Measurements from ENCODE around the gene SUSD6.
"Not testable (repeated sequence)": the region's sequence is repeated elsewhere in the genome, so short reads cannot be mapped to it uniquely, and the experiment has no call there.

Gene SUSD6

DNA sequence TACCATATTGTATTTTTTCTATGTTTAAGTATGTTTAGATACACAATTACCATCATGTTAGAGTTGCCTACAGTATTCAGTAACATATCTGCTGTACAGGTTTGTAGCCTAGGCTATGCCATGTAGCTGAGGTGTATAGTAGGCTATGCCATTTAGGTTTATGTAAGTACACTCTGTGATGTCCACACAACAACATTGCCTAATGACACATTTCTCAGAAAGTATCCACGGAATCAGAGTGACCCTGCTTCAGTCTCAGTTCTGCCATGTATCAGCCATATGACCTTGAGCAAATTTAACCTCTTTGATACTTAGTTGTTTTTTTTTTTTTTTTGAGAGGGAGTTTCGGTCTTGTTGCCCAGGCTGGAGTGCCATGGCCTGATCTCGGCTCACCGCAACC lies 12.7 kb downstream of the SUSD6 start:
- no peak for DNase-seq (ENCODE audit: low spot score)

DNA sequence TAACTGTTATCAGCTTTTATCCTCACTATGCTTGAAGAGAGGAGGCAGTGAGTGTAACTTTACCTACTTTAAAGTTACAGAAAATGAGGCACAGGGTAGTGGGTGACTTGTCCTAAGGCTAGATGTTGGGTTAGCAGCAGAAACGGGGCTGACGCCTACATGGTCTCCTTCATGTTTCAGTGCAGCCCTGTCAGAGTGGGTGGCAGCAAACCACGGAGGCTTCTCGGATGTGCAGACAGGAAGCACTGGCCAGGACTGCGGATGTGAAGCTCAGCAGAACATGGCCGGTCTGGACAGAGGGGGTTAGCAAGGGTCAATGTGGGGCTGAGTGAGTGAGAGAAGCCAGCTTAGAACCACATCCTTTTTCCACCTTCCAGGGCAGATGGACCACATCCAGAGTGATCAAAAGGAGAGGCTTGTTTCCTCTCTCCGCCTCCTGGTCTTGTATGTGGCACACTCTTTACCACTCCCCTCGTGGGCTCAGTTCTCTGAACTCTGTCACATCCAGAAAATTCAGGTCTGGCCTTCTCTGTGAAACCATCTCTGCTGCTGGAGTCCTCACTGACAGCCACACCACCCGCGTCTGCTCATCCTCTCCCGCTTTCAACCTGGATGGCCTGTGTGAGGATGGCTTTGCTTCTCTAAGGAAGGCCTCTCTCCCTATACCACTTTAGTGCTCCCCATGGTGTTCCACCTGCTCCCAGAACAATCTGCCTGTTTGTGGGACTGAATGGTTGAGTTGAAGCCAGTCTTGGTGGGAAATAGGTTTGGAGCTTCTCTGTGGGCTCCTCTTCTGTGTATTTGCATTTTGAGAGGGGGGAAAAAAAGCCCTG lies 14.1 kb downstream of the SUSD6 start:
- DNase-seq (ENCODE audit: low spot score): peak; percentile 38

GRCh38 chr14:69626132-69626500 lies 14.7 kb downstream of the SUSD6 start:
- no peak for DNase-seq (ENCODE audit: low spot score)

DNA sequence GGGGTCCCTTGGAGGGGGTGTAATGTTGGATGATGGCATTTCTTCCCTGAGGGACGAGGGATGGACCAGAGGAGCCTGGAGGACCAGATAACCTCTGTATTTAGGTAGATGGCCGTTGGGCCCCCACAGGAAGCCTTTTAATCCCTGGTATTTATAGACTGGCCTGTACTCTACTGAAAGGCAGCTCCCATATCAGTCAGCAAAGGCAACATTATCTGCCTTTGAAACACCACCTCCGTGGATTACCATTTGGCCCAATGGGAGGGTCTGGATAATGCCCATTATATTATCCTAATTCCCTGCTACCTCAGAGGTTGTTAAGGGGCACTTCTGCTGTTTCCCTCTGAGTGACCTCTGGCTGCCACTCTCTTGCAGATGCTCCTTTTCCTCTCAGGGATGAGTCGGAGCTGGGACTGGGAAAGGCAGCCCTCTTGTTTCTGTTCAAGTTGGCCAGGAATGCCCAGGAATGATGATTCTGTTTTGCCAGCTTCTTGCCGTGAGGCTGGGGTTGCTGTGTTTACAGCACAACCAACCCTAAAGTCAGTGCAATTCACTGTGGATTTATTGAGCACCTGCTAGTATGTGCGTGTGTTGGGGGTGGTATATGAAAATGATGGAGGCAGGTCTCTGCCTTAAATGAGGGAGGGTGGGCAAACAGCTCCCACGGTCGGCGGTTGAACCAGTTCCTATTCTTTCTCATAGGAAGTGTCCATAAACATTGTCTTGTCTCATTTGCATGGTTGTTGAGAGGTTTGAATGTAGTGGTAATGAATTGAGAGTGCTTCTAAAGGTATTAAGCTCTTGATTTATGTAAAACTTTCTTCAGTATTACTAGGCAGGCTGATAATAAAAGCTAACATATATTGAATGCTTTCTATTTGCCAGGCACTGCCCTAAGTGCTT lies 18.1 kb downstream of the SUSD6 start:
- no peak for DNase-seq (ENCODE audit: low spot score)

DNA sequence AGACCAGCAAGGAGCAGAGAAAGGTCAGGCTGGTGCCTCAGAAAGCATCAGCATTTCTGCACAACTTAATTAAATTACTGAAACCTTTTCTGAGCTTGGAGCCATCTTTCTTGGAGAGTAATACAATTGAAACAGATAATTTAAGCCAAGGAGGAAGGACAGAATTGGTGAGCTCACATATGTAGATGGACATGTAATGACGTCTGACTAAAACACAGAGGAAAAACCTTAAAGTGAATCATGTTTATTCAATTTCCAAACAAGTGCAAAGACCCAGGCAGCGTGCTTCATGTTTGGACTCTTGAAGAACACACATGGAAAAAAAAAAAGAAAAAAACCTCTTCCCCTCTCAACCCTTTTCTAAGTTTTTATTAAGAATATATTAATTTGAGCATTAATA lies 19.0 kb downstream of the SUSD6 start:
- no peak for DNase-seq (ENCODE audit: low spot score)

DNA sequence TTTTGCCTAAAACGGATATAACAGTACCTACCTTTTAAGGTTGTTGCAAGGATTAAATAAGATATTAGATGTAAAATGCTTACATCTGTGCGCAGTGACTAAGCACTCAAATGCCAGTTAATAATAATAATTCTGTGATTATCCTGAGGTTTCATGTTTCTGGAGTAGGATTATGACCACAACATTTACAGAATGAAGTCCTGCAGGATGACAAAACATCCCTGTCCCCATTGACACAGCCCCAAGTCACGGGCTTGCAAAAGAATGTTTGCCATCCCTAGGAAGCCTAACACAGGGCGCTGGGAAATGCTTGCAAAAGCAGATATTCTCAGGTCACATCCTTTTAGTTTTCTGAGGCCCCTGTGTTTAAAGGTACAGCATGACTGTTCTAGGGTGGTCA lies 20.1 kb downstream of the SUSD6 start:
- DNase-seq (ENCODE audit: low spot score): no peak

- no peak for DNase-seq (ENCODE audit: low spot score)
These were observed 20.8 kb downstream of the SUSD6 start for GRCh38 chr14:69632164-69632563.

DNA sequence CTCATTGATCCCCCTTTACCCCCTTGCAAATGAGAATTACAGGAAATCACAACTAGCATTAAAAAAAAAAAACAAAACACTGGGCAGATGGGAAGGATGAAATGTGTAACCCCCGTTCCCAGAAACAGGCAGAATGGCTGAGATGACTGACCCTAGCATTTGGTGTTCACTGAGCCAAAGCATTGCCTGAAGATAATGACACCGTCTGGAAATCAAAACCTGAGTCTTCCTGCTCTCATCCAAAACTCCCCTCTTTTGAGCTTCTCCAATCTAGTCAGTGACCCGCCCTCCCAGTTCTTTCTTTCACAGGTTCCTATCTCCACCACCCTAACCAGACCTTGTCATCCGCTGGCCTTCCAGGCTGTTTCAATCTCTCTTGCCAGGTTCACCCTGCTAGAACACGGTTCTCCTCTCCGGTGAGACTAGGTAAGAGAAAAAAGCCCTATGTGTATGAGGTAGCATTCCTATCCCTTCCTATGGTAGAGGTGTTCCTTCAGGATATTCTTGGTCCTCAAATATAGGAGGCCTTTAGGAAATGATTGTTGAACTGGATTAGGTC lies 21.3 kb downstream of the SUSD6 start:
- no peak for DNase-seq (ENCODE audit: low spot score)

GRCh38 chr14:69633238-69633637 lies 21.8 kb downstream of the SUSD6 start:
- DNase-seq (ENCODE audit: low spot score): no peak

DNA sequence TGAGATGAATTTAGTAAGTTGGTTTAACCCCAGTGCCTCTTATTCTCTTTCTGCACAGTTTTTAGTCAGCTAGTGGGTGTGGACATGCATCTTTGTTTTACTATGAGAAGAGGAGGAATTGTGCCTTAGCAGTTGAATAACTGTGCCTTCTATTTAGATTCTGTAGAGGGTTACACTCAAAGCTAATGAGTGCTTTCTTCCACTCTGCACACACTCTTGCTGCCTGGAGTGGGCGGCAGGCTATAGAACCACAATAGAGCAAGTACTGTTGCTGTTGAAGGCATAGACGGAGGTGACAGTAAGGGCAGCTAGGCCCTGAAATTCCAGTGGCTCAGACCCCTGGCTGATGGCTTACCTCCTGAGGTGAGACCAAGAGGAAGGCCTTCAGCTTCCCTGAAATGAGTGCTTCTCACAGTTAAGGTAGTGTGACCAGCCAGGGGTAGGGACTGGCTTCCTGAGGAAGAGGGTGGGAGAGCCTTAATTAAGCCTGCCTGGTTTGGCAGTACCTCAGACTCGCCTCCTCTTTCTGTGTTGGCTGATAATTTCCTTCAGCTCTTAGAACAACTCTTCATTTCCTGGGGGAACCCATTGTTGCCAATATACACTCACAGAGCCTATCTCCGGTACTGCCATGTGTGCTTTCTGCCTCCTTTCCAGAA lies 24.7 kb downstream of the SUSD6 start:
- no peak for DNase-seq (ENCODE audit: low spot score)

- DNase-seq (ENCODE audit: low spot score): no peak
These were observed 25.5 kb downstream of the SUSD6 start for GRCh38 chr14:69636718-69637480.

GRCh38 chr14:69637503-69638031 lies 26.2 kb downstream of the SUSD6 start:
- no peak for DNase-seq (ENCODE audit: low spot score)

GRCh38 chr14:69640931-69641330 lies 29.5 kb downstream of the SUSD6 start:
- no peak for DNase-seq (ENCODE audit: low spot score)

DNA sequence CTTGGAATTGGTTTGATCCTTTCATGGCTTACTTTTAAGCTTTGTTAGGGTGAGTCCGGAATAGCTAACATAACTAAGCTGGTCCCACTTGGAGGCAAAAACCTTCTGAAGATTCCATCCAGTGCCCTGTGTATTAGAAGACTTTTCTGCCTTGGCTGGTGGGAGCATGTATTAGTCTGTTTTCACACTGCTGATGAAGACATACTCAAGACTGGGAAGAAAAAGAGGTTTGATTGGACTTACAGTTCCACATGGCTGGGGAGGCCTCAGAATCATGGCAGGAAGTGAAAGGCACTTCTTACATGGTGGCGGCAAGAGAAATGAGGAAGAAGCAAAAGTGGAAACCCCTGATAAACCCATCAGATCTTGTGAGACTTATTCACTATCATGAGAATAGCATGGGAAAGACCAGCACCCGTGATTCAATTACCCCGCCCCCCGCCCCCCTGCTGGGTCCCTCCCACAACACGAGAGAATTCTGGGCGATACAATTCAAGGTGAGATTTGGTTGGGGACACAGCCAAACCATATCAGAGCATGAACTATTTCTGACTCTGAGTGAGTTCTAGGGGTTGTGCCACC lies 30.9 kb downstream of the SUSD6 start:
- not testable (repeated sequence) for DNase-seq (ENCODE audit: low spot score)

GRCh38 chr14:69643430-69644200 lies 32.2 kb downstream of the SUSD6 start:
- peak; percentile 82 for DNase-seq (ENCODE audit: low spot score)

GRCh38 chr14:69644814-69645213 lies 33.4 kb downstream of the SUSD6 start:
- DNase-seq (ENCODE audit: low spot score): no peak

DNA sequence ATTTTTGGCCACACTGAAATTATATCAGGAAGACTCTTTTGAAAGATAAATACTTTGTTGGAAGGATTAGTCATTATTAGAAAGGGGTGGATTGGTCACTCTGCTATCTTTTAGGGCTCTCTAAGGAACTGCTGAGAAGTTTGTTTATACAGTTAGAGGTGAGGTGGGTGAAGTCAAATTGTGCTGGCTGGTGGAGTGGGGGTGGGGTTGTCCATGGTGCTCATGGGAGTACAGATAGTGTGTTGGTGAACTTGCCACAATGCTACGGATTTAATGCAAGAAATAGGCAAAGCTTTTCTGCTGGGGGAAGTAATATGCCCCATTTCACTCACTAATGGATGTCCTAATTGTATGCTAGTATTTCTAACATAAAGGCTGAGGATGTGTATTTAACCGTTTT lies 35.8 kb downstream of the SUSD6 start:
- DNase-seq (ENCODE audit: low spot score): no peak

DNA sequence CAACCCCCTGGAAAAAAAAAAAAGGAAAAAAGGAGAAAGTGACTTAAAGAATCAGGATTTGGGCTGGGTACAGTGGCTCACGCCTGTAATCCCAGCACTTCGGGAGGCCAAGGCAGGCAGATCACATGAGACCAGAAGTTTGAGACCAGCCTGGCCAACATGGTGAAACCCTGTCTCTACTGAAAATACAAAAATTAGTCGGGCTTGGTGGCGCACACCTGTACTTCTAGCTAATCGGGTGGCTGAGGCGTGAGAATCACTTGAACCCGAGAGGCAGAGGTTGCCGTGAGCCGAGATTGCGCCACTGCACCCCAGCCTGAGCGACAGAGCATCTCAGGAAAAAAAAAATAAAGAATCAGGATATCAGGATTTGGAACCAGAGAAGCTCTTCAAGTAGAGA lies 36.2 kb downstream of the SUSD6 start:
- not testable (repeated sequence) for DNase-seq (ENCODE audit: low spot score)

DNA sequence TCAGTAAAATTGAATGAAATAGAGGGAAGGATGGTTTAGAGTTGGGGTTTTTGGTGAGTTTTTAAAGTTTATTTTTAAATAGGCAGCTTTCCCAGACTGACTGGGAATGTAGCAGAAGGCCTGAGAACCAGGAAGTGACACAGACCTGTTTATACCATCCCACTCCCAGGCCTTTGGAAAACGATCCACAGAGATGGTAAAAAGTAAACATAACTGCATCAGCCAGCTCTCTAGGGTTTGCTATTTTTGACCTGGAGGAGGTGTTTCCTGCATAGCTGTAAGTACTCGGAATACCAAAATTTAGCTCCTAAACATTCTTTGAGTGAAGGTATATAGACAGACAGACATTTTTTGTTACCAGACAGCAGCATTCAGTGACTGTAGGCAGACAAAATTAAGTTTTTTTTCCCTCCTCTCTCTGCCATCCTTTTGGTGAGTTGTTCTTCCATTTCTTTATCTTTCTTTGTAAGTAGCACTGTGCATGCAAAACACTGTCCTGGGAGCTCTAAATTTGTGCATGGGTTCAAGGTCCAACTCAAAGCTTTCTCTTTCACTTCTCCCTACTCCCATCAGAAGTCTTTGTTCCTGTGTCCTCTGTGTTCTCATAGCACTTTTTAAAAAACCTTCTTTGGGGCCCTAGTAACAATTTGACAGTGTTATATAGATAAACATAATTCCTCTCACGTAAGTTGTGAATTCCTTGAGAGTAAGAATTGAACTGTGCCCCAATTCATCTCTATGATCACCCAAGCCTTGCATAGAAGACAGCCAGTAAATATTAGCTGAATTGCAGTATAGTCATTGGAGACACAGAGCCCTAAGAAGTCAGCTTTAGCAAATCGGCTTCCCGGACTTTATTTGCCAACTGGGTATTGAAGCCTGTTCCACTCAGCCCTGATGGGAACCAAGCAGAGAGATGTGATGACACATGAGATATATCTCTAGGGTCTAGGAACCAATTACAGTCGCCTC lies 37.4 kb downstream of the SUSD6 start:
- DNase-seq (ENCODE audit: low spot score): no peak

Data from hematopoietic multipotent progenitor cell treated with erythropoietin and hydrocortisone succinate and interleukin-3 and kit ligand, for 17 days (in vitro differentiated cells).